ENCODE results near the gene ADCY5. TPM values are rescaled to one million over a fixed set of nuclear protein-coding genes. Genes with fewer than 3 reads are reported as not detected.

Gene ADCY5
- polyA plus RNA-seq, 1 donor = 10.6 TPM

DNA sequence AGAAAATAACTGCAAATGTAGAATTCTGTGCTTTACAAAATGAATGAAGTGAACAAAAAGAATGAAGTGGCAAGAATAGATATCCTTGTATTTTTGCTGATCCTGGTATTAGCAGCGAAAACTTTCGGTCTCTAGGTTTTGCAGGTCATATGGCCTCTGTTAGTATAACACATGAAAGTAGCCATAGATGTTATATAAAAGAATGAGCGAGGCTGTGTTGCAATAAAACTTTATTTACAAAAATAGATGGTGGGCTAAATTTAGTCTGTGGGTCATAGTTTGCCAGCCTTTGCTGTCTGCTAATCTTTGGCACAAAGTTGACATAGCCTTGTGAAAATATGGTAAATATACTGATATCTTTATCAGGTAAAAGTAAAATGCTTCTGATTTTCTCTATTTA lies 212.0 kb downstream of the ADCY5 start:
- DNase-seq = no peak
- Histone ChIP-seq H3K9me3 (ENCODE audit: control insufficient read depth, low read depth, low read length) (no peaks in the 10 kb centered on the region), H3K4me3 (ENCODE audit: low read length) (no peak overlapping the region), H3K36me3 (ENCODE audit: control insufficient read depth, insufficient read depth, low read length) (peaks cover 17% of the 10 kb centered on the region), H3K27me3 (ENCODE audit: control insufficient read depth, insufficient read depth, low read length) (no peaks in the 10 kb centered on the region), H3K27ac (ENCODE audit: low read length) (no peak overlapping the region), H3K4me1 (ENCODE audit: control insufficient read depth, insufficient read depth, low read length) (no peaks in the 10 kb centered on the region)
- whole genome bisulfite sequencing (ENCODE audit: insufficient coverage, low lambda C conversion rate) = 100% methylated on average over 2 of the region's 3 CpGs

Other genes with a start within 250 kb of the ADCY5 start
- 16.5 TPM for gene SEC22A, start 247.1 kb downstream of the ADCY5 start, polyA plus RNA-seq
- 75.2 TPM for gene HACD2, start 136.0 kb upstream of the ADCY5 start, polyA plus RNA-seq

All from large intestine (tissue), 3 donors.